GM19463 (cell line): ENCODE results near the gene NEO1.
"Not testable (repeated sequence)": the region's sequence is repeated elsewhere in the genome, so short reads cannot be mapped to it uniquely, and the experiment has no call there.

Experiments
- ATAC-seq: cut with Tn5 transposase; IDR thresholded peaks from one replicate; pipeline ENCODE4 v1.9.1; 2021; ENCODE audit warnings: mild to moderate bottlenecking, moderate library complexity; ENCODE audit not compliant: unreplicated experiment

Gene NEO1

GRCh38 chr15:73139744-73140553 lies 87.7 kb downstream of the NEO1 start:
- ATAC-seq, result no peak

GRCh38 chr15:73141216-73141900 lies 89.1 kb downstream of the NEO1 start:
- no peak for ATAC-seq

DNA sequence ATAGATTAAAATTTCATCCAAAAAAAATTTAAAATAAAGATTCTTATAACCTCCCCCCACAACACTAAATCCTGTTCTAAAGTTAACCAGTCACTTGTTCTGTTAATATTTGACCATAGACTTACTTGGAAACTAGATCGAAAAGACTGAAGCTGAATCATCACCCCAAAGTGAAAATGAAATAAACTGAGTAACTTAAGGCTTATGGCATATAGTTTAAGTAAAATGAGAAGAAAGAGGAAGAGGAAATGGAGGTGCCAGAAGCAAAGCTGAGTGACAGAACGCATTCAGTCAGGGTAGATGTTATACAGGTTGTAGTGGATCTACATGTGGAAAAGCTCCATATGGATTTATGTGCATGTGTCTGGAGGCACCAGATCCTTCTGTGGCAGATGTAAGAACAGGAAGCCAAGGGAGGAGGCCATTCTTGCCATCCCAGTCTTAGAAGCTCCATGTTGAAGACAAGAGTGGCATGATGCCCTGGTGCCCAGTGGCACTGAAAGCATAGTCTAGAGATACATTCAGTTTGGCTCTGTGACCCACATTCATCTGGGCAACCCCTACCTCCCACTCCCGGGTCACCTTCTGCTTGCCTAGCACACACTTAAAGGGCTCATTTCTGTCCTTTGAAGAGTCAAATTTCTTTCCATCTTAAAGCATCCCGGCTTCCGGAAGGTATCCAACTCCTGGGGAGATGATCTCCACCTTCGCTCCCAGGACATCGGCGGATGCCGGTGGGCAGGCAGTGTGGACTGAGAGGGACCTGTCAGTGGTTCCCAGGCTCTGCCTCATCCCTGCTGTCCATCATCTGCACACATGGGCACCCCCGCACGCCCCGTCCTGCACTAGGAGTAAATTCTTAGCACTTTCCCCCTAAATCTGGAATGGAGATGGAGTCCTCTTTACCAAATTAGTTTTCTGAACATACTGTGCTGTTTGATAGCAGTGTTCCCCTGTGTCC lies 90.8 kb downstream of the NEO1 start:
- peak; percentile 67 for ATAC-seq

- no peak for ATAC-seq
Measured at GRCh38 chr15:73143763-73144155, 91.5 kb downstream of the NEO1 start.

DNA sequence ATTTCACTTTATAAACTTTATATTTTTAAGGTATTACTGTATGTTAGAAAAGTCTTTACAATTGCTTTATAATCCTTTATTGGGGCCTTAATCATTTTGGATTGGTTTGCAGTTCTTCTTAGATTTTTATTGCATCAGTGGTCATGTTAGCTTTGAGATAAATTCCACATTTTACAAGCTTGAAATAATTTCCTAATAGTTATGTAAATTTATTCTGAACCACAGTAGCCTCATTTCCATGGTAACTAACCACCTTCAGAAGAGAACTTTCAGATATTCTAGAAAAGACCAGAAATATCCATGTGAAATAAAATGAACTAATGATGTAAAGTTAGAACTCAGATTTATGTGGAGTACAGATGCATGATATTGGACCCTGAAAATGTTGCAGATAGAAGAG lies 94.2 kb downstream of the NEO1 start:
- no peak for ATAC-seq

GRCh38 chr15:73150831-73151230 lies 98.6 kb downstream of the NEO1 start:
- no peak for ATAC-seq

GRCh38 chr15:73153024-73153423 lies 100.8 kb downstream of the NEO1 start:
- ATAC-seq, result no peak

DNA sequence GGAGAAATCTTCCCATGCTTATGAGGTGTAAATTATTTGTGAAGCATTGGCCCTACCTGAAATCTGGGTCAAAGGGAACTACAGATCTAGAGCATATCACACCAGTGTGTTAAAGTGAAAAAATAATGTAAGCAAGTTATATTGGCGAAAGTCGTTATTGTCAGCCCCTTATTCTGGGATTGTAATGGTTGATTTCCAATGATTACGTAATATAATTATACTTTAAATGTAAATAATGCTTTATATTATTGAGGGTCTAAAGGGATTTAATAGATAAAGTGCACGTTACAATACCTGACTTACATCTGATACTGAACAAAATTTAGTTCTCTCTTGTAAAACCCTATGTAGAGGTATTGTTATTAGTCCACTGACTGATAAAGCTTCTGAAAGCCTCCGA lies 101.2 kb downstream of the NEO1 start:
- no peak for ATAC-seq

- ATAC-seq, result no peak
Measured at GRCh38 chr15:73156431-73157191, 104.3 kb downstream of the NEO1 start.

GRCh38 chr15:73161546-73161945 lies 109.3 kb downstream of the NEO1 start:
- no peak for ATAC-seq

GRCh38 chr15:73165435-73165834 lies 113.2 kb downstream of the NEO1 start:
- ATAC-seq, result no peak

DNA sequence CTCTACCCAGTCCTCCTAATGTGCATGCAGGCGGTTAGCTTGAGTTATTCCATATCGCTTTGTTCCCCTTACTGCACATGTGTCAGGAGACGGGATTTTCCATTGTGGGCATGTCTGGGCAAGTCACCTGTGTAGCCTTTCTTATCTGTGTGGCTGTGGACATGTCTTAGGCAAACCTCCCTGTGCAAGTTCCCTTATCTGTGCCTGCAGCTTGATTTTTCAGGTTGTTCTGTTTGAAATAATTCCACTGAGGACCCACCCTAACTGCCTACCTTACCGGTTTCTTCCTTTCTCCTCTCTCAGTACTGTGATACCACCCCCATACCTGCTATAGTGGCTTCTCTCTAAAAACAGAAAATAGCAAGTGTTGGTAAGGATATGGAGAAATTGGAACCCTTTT lies 113.6 kb downstream of the NEO1 start:
- ATAC-seq, result no peak

DNA sequence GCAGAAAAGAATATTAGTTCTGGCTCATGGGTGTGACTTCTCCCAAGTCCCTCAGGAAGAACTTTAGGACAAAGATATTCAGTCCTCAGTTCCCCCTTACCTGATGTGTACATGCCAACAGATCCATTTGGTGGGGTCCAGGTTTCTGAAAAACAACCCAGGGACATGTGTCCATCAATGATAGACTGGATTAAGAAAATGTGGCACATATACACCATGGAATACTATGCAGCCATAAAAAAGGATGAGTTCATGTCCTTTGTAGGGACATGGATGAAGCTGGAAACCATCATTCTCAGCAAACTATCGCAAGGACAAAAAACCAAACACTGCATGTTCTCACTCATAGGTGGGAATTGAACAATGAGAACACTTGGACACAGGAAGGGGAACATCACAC lies 114.4 kb downstream of the NEO1 start:
- not testable (repeated sequence) for ATAC-seq

DNA sequence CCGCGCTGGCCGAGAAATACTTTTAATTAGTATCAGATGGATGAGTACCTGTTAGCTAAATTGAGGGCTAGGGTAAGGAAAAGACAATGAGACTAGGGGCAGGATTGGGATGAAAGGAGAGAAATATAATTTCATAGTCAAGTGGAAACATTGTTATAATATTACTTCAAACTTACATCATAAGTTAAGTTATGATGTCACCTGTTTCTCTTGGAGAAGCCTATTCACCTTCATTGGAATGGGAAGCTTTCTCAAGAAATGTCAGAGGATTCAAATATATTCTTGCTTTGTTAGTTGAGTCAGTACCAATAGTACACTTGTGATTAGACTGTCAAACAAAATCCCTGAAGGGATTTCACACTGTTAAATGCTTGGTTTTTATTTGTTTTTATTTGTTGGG lies 116.2 kb downstream of the NEO1 start:
- ATAC-seq, result no peak

DNA sequence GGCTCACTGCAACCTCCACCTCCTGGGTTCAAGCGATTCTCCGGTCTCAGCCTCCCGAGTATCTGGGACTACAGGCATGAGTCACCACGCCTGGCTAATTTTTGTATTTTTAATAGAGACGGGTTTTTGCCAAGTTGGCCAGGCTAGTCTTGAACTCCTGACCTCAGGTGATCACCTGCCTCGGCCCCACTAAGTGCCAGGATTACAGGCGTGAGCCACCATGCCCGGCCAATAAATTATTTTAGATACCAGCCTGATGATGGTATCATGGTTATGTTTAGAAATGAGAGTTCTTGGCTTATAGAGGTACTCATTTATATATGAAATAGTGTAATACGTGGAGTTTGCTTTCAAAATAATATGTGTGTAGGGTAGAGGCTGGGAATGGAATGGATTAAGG lies 119.4 kb downstream of the NEO1 start:
- no peak for ATAC-seq

DNA sequence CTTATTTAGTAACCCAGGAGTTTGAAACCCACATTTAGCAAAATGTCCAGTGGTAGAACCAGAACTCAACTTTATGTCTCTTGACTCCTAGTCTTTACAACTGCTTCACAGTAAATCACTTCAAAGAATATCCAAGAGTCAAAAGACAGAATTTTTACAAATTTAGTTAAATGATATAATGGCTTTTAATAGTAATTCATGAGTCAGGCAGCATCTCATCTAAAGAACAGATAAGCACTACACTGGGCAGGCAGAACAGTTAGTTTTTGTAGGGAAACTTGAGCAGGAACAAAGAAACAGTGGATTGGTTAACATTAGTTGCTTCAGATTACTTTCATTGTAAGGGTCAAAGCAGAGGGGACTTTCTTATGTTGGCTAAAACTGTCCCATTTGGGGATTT lies 120.2 kb downstream of the NEO1 start:
- no peak for ATAC-seq

- no peak for ATAC-seq
Measured at GRCh38 chr15:73174171-73174570, 121.9 kb downstream of the NEO1 start.

- no peak for ATAC-seq
Measured at GRCh38 chr15:73175382-73175781, 123.1 kb downstream of the NEO1 start.

DNA sequence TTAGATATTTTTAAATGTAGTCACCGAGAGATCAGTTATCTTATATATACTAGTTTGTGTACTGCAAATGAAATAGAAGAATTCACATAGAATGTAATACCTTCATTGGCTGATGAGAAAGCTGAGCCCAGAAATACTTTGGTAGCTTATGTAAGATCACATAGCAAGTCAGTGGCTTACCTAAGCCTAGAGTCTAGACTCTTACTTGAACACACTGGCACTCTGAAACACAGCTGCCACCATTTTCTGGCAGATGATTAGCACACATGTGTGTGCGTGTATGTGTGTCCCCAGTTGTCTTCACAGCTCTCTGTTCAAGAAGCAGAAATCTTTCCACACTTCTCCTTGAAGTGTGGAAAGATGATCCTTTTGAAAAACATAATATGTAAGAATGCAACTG lies 124.3 kb downstream of the NEO1 start:
- no peak for ATAC-seq

GRCh38 chr15:73183071-73183470 lies 130.8 kb downstream of the NEO1 start:
- ATAC-seq, result no peak

DNA sequence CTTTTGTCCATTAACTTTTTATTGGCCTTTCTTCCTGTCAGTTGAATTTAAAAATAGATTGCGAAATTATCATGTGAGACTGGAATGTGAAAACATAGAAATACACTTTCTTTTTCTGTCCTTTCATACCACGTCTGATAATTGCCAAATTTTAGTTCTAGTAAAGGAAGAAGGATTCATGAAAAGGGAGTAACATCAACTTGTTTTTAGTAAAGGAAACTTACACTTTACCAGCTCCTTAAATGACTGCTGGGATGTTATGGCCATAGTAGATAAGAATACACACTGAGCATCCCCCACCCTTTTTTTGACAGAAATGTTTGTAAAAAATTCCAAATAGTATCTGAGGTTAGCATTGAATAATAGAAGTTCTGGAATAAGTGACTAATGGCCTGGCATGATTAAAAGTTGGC lies 137.9 kb downstream of the NEO1 start:
- ATAC-seq, result no peak
